C1 segment of cervical spinal cord (tissue), 14 donors: Measurements from ENCODE around the gene S100A12.
"Not testable (repeated sequence)": the region's sequence is repeated elsewhere in the genome, so short reads cannot be mapped to it uniquely, and the experiment has no call there.

Source experiments
- DNase-seq, 14 donors: peaks; one replicate each; lab custom pipeline; 2025; lab: John Stamatoyannopoulos, UW

Gene S100A12

DNA sequence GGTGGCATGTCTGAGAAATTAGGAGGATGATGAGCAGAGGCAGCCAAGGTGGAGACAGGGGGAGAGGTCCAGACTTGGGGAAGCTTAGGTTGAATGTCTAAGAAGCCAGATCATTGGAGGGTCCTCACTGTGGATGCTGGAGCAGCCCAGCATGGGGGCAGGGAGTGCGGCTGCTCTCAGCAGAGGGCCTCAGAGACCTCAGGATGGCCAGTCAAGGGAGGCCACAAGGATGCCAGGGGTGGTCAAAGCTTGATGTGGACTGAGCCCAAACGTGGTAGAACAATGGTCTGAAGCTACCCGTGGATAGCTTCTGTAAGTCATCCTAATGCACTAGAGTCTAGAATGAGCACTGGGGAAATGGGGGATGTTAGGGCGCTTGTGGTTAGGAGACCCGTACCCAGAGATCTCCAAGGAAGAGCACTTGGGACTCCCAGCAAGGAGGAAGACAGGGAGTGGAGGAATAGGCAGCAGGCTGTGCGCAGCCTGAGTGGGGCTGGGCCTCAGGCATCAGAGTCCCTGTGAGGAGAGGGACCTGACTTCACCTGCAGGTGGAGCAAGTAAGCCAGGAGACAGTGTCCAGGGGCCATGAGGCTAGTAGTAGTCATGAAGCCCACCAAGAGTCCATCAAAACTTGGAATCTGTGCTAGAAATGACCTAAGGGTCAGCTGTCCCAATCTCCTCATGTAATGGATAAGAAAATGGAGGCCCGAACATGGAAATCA lies 22.0 kb downstream of the S100A12 start:
- no peak for DNase-seq

DNA sequence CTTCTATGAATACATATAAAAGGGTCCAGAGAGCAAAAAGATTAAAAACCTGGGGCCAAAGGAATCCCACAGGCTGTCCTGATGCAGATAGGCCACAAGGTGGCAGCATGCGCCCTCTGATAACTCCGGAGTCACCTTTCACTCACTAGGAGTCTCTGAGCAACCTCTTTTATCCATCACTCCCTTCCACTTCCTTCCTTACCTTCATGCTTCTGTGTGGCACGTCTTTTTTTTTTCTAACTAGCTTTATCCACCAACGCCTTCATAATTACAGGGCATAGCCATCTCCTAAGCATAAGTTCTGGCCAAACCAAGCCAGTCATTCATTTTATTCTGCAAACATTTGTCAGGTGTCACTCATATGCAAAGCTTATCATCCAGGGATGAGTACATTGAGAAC lies 22.9 kb downstream of the S100A12 start:
- DNase-seq: peak in 9 of 14 donors; percentile 1 to 35 (median 5)

DNA sequence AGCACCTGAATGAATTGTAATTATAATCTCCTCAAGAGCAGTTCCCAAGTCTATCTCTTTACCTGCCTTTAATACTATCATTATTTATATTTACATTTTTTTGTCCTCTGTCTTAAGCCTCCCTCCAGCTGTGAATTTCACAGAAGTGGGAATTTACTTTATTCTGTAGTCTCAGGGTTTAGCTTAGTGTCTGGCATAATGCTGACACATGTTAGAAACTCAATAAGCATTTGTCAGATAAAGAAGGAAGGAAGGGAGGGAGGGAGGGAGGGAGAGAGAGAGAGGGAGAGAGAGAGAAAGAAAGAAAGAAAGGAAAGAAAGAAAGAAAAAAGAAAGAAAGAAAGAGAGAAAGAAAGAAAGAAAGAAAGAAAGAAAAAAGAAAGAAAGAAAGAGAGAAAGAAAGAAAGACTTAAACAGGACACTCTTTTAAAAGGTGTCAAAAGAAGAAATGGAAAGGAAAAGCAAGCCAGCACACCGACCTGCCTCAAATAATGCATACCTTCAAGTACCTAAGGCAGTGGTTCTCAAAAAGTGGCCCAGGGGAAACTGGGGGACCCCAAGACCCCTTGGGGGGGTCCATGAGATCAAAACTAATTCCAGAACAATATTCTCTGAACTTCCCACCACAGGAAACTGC lies 25.0 kb downstream of the S100A12 start:
- DNase-seq: no peak

DNA sequence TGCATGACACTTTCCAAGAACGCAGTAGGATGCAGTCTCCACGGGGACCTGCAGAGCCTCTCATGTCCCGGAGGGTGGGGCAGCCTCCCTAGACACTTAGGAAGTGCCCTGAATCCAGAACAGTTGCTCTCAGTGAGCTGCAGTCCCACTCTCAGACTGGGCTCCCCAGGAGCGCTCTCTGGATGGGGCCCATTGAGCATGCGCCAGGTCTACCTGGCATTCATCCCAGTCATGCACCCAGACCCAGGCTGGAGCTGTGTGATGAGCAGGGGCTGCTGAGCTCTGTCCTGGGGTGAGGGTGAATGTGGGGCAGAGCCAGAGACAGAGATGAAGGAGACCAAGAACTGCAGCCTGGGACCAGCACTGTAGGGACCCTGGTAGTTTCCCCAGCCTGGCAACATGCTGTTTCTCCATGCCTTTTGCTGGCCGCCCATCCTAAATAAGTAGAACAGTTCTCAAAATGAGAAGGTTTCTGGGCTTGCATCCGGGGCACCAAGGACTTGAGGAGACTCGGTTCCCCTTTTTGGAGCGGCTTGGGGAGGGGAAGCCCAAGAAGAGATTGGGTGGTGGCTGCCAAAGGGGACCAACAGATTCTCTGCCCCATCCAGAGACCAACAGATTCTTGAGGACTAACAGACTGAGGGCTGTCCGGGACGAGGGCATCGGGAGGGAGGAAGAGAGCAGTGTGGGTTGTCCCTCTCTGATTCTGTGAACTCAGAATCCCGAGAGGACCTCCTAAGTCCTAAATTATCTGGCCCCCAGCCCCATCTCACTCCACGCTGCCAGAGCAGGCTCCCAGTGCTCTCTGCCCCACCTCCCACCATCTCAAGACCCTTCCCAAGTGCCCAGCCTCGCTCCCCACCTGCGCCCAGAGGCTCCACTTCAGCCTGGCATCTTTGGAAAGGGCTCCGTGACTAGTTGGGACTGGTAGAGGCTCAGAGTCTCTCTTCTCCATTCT lies 25.8 kb downstream of the S100A12 start:
- DNase-seq: no peak

DNA sequence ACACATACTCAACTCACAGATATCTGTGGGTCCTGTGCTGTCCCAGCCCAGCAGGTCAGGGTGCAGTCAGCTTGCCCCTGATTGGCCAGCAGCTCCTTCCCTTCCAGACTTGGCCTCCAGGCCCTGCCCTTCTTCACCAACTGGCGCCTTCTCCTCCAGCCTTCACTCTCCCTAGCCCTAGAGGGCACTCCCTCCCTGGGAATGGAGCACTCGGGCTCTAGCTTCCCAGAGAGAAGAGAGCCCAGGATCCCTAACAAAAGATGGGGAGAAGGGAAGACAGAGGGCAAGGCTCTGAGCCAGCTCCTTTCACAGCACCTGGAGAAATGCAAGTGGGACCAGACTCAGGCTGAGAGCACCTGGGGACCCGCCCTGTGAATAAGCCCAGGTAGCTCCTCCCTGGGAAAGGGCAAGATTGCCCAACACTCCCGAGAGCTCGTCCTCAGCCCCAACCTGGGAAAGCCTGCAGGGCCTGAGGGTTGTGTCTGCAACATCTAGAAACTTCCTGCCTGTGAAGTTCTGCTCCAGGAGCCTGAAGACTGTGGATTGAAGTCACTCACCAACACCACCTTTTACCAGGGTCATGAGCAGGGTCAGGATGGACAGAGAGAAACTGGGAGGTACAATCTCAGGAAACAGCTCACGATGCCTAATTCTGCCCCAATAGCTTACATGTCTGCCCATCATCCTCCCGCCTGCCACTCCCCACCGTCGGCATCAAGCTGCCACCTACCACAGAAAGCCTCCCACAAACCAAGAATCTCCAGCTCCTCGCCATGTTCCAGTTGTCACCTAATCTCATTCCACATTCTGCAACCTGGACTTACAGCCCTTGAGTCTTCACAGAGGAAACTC lies 26.7 kb downstream of the S100A12 start, which contains the start of gene PGLYRP4:
Gene PGLYRP4, minus strand, starts transcription at position 331 of the 852 bp plus-strand sequence. CDS start 909 bp downstream, outside the sequence.
- DNase-seq: no peak

DNA sequence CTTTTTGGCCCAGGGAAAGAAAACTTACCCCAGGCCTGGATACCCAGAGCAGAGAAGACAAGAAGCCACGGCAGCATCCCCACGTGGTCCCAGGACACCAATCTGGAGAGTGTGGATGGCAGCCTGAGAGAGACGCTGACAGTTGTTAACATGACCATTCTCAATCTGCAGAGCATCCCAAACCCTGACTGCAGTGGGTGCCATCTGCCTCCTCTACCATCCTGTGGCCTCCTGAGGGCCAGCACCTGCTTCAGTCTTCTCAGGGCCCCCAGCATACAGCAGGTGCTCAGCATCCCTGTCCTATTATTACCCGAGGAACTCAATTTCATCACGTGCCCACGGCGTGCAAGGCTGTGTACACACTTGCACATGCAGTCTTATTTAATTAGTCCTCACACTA lies 27.6 kb downstream of the S100A12 start:
- DNase-seq: no peak

DNA sequence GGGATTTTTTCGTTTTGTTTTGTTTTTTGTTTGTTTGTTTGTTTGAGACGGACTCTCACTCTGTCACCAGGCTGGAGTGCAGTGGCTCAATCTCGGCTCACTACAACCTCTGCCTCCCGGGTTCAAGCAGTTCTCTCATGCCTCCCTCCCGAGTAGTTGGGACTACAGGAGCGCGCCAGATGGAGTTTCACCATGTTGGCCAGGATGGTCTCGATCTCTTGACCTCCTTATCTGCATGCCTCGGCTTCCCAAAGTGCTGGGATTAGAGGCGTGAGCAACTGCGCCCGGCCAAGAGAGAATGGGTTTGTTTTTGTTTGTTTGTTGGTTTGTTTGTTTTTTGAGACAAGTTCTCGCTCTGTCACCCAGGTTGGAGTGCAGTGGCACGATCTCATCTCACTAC lies 28.4 kb downstream of the S100A12 start:
- DNase-seq: not testable (repeated sequence)

DNA sequence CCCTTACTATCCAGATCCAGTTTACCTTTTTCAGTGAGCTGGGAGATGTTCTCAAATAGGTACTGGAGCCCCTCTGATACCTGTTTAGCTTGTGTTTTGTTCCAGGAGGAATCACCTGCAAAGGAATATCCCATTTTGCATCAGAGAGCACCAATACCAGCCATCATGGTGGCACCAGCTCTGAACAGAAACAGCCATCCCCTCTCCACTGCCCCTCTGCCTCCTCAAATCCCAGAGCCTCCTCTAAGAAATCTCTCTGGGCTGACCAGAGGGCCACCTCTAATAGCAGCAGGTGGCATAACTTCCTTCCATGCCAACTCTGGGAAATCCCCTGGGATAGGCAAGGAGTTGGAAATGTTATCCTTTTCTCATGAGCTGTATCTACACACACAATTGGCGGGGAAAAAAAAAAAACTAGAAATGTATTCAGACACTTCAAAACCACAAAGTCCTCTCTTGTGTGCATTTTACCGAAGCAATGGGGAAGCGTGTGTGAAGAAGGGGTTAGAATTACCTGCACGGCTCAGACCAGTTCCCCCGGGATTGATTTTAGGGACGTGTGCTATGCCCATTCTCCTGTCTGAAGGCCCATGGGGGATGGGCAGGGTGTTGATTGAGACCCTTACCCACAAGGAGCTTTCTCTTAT lies 29.2 kb downstream of the S100A12 start:
- no peak for DNase-seq

DNA sequence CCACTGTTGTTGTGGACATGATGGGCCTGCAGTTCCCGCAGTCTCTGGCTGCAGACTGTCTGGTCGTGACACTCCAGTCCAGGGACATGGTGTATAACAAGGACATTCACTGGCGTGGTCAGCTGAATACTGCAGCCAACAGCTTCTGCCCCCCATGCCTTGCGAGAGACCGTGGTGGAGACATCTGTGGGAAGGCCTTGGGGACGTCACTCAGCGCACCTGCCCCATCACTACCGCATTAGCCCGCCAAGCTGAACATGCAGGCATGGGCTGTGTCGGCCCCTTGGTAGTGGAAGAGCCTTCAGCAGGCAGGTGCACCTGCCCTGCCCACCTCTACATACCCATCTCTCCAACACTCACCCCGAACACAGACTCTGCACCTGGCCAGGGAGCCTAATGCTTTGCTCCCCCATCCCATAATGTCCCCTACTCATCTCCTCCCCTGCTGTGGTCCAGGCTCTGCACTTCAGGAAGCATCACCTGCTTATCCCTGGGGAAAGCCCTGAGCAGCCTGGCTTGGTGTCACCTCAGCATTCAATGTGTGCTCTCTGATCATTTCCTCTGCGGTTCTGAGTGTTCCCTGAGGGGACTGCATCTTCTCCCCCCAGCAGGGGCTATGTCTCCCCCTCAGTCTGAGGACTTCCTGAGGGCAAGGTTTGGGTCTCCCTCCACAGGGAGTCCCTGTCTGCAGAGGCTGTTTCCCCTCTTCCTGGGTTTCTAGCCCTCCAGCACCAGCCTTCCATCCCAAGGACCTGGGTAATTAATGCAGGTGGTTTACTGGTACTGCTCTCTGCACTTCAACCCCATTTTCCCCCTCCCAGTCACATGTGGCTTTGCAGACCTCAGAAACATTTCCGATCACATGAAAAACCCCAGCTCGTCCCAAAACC lies 30.0 kb downstream of the S100A12 start:
- no peak for DNase-seq

DNA sequence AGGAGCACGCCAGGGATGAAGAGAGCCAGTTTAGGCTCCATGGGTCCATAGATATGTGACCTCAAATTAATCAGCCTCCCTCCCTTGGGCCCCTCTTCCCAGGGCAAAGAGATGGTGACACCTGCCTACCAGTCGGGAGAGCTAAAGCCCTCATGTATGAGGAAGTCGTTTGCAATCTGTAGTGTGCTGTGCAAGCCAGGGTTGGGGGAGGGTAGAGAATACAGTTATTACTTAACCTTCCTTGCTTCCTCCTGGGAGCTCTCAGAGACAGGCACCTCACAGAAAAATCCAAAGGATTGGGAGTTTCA lies 30.7 kb downstream of the S100A12 start:
- no peak for DNase-seq

DNA sequence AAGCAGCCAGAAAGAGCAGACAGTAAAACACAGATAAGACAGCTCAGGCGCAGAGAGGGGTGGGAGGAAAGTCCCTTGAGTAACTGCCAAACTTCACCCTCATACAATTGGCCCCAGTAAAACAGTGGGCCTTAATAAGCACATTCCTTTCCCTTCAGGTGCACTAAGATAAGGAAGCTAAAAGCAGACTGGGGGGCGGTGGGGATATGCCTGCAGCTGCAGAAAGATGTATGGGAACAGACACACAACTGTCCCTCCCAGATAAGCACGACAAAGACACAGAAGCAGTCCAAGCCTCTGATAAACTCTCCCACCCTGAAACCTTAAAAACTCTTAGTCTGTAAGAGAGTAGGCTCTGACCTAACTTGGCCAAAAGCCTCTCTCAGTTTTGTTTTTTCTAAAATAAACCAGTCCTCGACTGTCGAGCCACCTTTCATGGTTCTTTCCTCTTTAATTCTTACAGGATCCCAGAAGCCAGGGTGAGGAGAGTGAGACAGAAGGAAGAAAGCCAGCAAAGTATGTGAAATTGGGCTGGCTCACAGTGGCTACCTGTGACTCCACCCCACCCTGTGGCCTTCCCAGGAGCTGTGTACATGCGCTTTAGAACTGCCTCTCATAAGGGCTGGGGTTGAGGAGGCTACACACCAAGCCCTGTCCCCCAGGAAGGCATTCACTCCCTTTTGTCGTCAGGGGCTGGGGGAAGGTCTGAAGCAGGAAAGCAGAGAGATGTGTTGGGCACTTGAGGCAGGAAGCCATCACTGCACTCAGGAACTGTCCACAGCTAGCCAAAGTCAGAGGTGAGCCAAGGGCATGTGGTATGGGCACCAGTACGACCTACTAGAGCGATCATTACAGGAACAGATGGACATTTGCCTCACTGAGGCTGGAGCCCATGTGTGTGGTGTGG lies 31.4 kb downstream of the S100A12 start:
- no peak for DNase-seq

DNA sequence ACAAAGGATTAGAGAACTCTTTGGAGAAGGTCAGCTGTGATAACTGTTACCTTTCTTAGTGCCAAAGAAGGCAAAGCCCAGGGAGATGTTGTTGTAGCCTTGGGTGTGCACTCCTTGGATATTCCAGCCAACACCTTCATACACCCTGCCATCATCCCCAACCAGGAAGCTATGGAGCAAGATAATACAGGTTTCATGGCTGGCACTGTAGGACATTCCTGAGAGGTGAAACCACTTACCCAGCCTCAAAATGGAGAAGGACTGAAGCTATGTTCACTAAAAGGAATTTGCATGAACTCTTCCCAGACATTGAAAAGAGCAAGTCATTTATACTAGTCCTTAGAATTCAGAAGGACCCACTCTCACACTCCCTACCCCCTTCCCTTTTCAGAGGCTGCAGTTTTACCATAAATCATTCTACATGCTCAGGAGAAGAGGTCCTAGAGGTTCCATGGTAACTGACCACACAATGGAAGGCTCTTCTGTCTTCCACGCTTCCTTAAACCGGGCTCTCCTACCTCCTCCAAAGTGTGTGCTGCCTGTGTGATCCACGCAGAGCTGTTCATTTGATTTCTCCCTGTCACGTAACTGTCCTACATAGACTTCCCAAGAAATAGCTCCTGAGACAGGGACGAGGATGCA lies 32.3 kb downstream of the S100A12 start:
- DNase-seq: no peak

DNA sequence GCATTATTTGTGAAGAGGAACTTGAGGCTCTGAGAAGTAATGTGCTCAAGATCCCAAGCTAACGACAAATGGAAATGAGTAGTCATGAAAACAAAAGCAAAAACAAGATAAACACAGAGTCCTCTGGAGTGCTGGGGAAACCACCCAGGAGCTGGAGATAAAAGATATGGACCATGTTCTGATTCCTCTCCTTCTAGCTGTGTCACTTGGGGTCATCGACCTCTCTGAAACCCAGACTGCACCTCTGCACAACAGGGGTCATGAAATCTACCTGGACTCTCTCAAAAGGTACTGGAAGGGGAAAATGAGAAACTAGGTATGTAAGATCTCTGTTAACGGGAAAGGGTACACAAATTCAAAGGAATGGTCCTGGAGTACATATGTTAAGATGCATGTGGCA lies 33.2 kb downstream of the S100A12 start:
- DNase-seq: no peak

DNA sequence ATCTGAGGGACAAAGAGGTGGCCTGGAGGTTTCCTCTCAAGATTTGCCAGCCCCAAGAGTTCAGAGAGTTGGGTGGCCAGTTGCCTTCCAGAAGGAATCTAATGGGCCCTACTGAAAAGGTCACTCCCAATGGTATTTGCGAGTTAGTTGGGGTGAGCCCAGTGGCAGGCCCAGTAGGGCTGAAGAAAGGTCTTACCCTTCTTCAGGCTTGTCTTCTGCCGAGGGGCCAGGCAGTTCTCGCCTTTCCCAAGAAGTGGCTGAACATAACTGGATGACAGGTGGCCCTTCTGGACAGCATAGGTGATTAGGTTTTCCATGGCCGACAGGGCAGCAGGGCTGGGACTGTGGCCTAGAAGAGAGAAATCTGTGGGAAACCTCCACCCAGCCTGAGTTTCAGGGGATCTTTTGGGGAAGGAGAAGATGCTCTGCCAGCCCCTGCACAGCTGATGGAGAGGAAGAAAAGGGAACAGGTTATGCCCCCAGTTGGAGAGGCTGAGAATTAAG lies 33.9 kb downstream of the S100A12 start:
- DNase-seq: no peak

DNA sequence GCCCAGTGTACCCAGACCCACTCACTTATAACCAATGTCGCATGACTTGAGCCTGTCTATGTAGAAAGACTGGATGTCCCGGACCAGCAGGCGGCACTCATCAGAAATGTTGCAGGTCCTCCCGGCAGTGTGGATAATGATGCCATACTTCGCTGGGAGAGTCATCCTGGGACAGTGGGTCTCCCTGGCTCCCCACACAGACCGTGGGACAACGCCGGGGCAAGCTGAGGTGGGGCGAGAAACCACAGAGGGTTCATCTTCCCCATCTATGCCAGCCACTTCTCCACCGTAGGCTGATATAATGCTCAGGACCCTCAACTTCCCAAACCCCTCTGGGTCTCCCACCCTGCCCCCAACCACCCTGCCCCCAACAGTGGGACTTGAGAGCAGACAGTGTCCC lies 35.1 kb downstream of the S100A12 start:
- DNase-seq: no peak

DNA sequence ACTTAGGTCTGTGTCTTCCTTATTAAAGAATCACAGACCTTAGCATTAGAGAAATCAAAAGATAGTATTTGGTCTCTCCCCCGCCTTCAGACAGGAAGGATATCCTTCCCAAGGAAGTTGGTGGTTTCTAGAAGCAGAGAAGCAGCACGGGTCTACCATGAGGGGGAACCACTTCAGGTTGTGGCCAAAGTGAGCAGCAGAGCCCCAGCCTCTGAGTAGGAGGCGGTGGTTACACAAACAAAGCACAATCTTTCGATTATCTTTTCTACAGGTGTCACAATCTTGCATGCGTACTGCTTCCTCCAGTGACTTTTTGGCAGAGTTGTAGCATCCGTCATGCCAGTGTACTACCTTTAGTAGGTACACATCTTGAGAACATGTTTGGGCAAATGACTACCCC lies 35.6 kb downstream of the S100A12 start:
- DNase-seq: no peak

DNA sequence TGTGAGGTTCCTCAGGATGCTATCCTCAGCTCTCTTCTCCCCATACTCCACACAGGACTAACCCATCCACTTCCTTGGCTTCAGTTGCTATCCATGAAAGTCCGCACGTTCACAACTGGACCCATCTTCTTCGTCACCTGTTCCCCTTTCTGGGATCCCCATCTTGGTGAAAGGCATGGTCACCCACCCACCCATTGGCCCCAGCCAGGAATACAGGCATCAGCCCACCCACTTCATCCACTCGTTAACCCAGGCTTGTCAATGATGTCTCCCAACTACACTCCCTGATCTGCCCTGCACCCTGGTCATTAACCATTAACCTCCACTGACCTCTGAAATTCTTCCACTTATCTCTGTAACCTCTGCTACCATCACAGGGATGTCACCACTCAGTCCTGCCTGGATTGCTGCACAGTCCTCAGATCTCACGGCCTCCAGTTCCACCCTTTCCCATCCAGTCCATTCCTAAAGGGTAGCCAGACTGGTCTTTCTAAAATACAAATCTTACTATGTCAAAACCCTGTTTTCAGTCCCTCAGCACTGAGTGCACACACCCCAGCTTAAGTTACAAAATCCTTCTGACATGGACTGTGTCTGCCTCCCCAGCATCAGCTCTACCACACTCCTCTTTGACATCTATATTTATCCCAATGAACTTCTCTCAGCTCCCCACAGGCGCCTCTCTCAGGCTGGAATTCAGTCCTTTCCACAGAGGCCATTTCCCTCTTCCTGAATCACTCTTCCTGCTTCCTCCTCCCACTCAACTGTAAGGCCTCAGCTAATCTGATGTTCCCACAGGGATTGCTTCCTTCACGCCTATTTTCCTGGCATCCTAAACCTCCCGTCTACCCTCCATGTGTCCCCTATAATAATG lies 37.2 kb downstream of the S100A12 start:
- DNase-seq: no peak
